ENCODE data around the gene SMURF2. TPM values are rescaled to one million over a fixed set of nuclear protein-coding genes. Genes with fewer than 3 reads are reported as not detected.

Gene SMURF2
- total RNA-seq, 2 donors from 2014 or later: 13.4 to 14.2 TPM

GRCh38 chr17:64535357-64535756 lies 126.8 kb downstream of the SMURF2 start:
- H3K27ac Mint-ChIP-seq: no peak overlapping the region
- ATAC-seq (replicated peaks): no peak
- H3K36me3 Mint-ChIP-seq (ENCODE audit: low read depth): peaks cover 90% of the 10 kb centered on the region
- no peaks in the 10 kb centered on the region for H3K27me3 Mint-ChIP-seq
- H3K9me3 Mint-ChIP-seq: no peaks in the 10 kb centered on the region
- H3K4me1 Mint-ChIP-seq: peaks cover 4% of the 10 kb centered on the region
- no peak overlapping the region for H3K4me3 Mint-ChIP-seq

- H3K27ac Mint-ChIP-seq: peak overlapping the region; percentile 63
- H3K27me3 Mint-ChIP-seq: no peaks in the 10 kb centered on the region
- peaks cover 4% of the 10 kb centered on the region for H3K4me1 Mint-ChIP-seq
- H3K36me3 Mint-ChIP-seq (ENCODE audit: low read depth): peaks cover 100% of the 10 kb centered on the region
- H3K9me3 Mint-ChIP-seq: no peaks in the 10 kb centered on the region
- ATAC-seq (replicated peaks): no peak
- no peak overlapping the region for H3K4me3 Mint-ChIP-seq
These were observed 127.9 kb downstream of the SMURF2 start for GRCh38 chr17:64534187-64534586.

GRCh38 chr17:64533784-64534183 lies 128.3 kb downstream of the SMURF2 start:
- no peaks in the 10 kb centered on the region for H3K27me3 Mint-ChIP-seq
- no peak for ATAC-seq (replicated peaks)
- H3K4me3 Mint-ChIP-seq: no peak overlapping the region
- peak overlapping the region; percentile 63 for H3K27ac Mint-ChIP-seq
- peaks cover 100% of the 10 kb centered on the region for H3K36me3 Mint-ChIP-seq (ENCODE audit: low read depth)
- no peaks in the 10 kb centered on the region for H3K9me3 Mint-ChIP-seq
- peaks cover 1% of the 10 kb centered on the region for H3K4me1 Mint-ChIP-seq

GRCh38 chr17:64532409-64532808 lies 129.7 kb downstream of the SMURF2 start:
- peaks cover 100% of the 10 kb centered on the region for H3K36me3 Mint-ChIP-seq (ENCODE audit: low read depth)
- H3K4me3 Mint-ChIP-seq: no peak overlapping the region
- H3K27ac Mint-ChIP-seq: peak overlapping the region; percentile 63
- no peak for ATAC-seq (replicated peaks)
- H3K27me3 Mint-ChIP-seq: no peaks in the 10 kb centered on the region
- H3K9me3 Mint-ChIP-seq: no peaks in the 10 kb centered on the region
- no peaks in the 10 kb centered on the region for H3K4me1 Mint-ChIP-seq

- Mint-ChIP-seq H3K4me1 (no peaks in the 10 kb centered on the region), H3K4me3 (no peak overlapping the region), H3K9me3 (no peaks in the 10 kb centered on the region), H3K27ac (no peak overlapping the region), H3K36me3 (ENCODE audit: low read depth) (peaks cover 100% of the 10 kb centered on the region), H3K27me3 (no peaks in the 10 kb centered on the region)
- ATAC-seq (replicated peaks): no peak
These were observed 130.1 kb downstream of the SMURF2 start for GRCh38 chr17:64531955-64532371.

GRCh38 chr17:64529221-64529620 lies 132.9 kb downstream of the SMURF2 start:
- H3K4me1 Mint-ChIP-seq: no peaks in the 10 kb centered on the region
- no peak overlapping the region for H3K27ac Mint-ChIP-seq
- no peaks in the 10 kb centered on the region for H3K9me3 Mint-ChIP-seq
- peaks cover 97% of the 10 kb centered on the region for H3K36me3 Mint-ChIP-seq (ENCODE audit: low read depth)
- H3K4me3 Mint-ChIP-seq: no peak overlapping the region
- ATAC-seq (replicated peaks): no peak
- H3K27me3 Mint-ChIP-seq: no peaks in the 10 kb centered on the region

- no peak for ATAC-seq (replicated peaks)
- Mint-ChIP-seq H3K36me3 (ENCODE audit: low read depth) (peaks cover 97% of the 10 kb centered on the region), H3K9me3 (no peaks in the 10 kb centered on the region), H3K27me3 (no peaks in the 10 kb centered on the region), H3K4me3 (no peak overlapping the region), H3K27ac (peak overlapping the region; percentile 56), H3K4me1 (no peaks in the 10 kb centered on the region)
These were observed 134.2 kb downstream of the SMURF2 start for GRCh38 chr17:64527914-64528313.

GRCh38 chr17:64520359-64520758 lies 141.7 kb downstream of the SMURF2 start:
- Mint-ChIP-seq H3K4me1 (peaks cover 12% of the 10 kb centered on the region), H3K36me3 (ENCODE audit: low read depth) (peaks cover 97% of the 10 kb centered on the region), H3K4me3 (no peak overlapping the region), H3K27me3 (no peaks in the 10 kb centered on the region), H3K9me3 (no peaks in the 10 kb centered on the region), H3K27ac (no peak overlapping the region)
- ATAC-seq (replicated peaks): no peak

GRCh38 chr17:64519601-64520000 lies 142.5 kb downstream of the SMURF2 start:
- no peak for ATAC-seq (replicated peaks)
- Mint-ChIP-seq H3K36me3 (ENCODE audit: low read depth) (peaks cover 97% of the 10 kb centered on the region), H3K27me3 (no peaks in the 10 kb centered on the region), H3K9me3 (no peaks in the 10 kb centered on the region), H3K4me1 (peaks cover 15% of the 10 kb centered on the region), H3K27ac (no peak overlapping the region), H3K4me3 (no peak overlapping the region)

GRCh38 chr17:64515829-64516228 lies 146.3 kb downstream of the SMURF2 start:
- ATAC-seq (replicated peaks): no peak
- no peaks in the 10 kb centered on the region for H3K27me3 Mint-ChIP-seq
- H3K9me3 Mint-ChIP-seq: no peaks in the 10 kb centered on the region
- peaks cover 100% of the 10 kb centered on the region for H3K36me3 Mint-ChIP-seq (ENCODE audit: low read depth)
- H3K4me1 Mint-ChIP-seq: peaks cover 15% of the 10 kb centered on the region
- peak overlapping the region; percentile 12 for H3K27ac Mint-ChIP-seq
- H3K4me3 Mint-ChIP-seq: no peak overlapping the region

- Mint-ChIP-seq H3K4me1 (peaks cover 15% of the 10 kb centered on the region), H3K36me3 (ENCODE audit: low read depth) (peaks cover 100% of the 10 kb centered on the region), H3K27me3 (no peaks in the 10 kb centered on the region), H3K4me3 (no peak overlapping the region), H3K27ac (peak overlapping the region; percentile 12), H3K9me3 (no peaks in the 10 kb centered on the region)
- no peak for ATAC-seq (replicated peaks)
These were observed 146.7 kb downstream of the SMURF2 start for GRCh38 chr17:64515419-64515818.

GRCh38 chr17:64509179-64509578 lies 152.9 kb downstream of the SMURF2 start:
- ATAC-seq (replicated peaks): no peak
- H3K27me3 Mint-ChIP-seq: no peaks in the 10 kb centered on the region
- H3K9me3 Mint-ChIP-seq: no peaks in the 10 kb centered on the region
- H3K36me3 Mint-ChIP-seq (ENCODE audit: low read depth): peaks cover 99% of the 10 kb centered on the region
- H3K4me3 Mint-ChIP-seq: peak overlapping the region; percentile 98
- H3K4me1 Mint-ChIP-seq: peaks cover 24% of the 10 kb centered on the region
- peak overlapping the region; percentile 21 for H3K27ac Mint-ChIP-seq

GRCh38 chr17:64508683-64509082 lies 153.4 kb downstream of the SMURF2 start:
- H3K4me3 Mint-ChIP-seq: peak overlapping the region; percentile 98
- no peaks in the 10 kb centered on the region for H3K9me3 Mint-ChIP-seq
- H3K36me3 Mint-ChIP-seq (ENCODE audit: low read depth): peaks cover 99% of the 10 kb centered on the region
- peak overlapping the region; percentile 100 for H3K27ac Mint-ChIP-seq
- ATAC-seq (replicated peaks): no peak
- H3K27me3 Mint-ChIP-seq: no peaks in the 10 kb centered on the region
- H3K4me1 Mint-ChIP-seq: peaks cover 29% of the 10 kb centered on the region

GRCh38 chr17:64507413-64507782 lies 154.7 kb downstream of the SMURF2 start:
- Mint-ChIP-seq H3K36me3 (ENCODE audit: low read depth) (peaks cover 99% of the 10 kb centered on the region), H3K4me1 (peaks cover 39% of the 10 kb centered on the region), H3K9me3 (no peaks in the 10 kb centered on the region), H3K4me3 (peak overlapping the region; percentile 98), H3K27ac (peak overlapping the region; percentile 100), H3K27me3 (no peaks in the 10 kb centered on the region)
- peak; percentile 11 for ATAC-seq (replicated peaks)

GRCh38 chr17:64506576-64507412 lies 155.3 kb downstream of the SMURF2 start, which contains the start of gene CEP95:
Gene CEP95, plus strand, starts transcription at chr17:64506977. Its CDS starts 121 bp downstream, at chr17:64507098.
- Mint-ChIP-seq H3K9me3 (no peaks in the 10 kb centered on the region), H3K4me1 (peaks cover 44% of the 10 kb centered on the region), H3K36me3 (ENCODE audit: low read depth) (peaks cover 99% of the 10 kb centered on the region), H3K4me3 (peak within 1 kb of the TSS; percentile 98), H3K27ac (peak within 1 kb of the TSS; percentile 100), H3K27me3 (no peaks in the 10 kb centered on the region)
- ATAC-seq (replicated peaks): peak; percentile 63

Data from activated T-helper 17 cell treated with anti-CD3 and anti-CD28 coated beads, Interleukin-2, amount 50 U/mL, for 72 hours (primary cell).